GM19395 (cell line): ENCODE data around the gene FHL1.

ENCODE experiments used
- ATAC-seq: cut with Tn5 transposase; IDR thresholded peaks from one replicate; pipeline ENCODE4 v1.9.1; 2021; ENCODE audit warnings: mild to moderate bottlenecking, moderate library complexity; ENCODE audit not compliant: unreplicated experiment

The FHL1 gene

DNA sequence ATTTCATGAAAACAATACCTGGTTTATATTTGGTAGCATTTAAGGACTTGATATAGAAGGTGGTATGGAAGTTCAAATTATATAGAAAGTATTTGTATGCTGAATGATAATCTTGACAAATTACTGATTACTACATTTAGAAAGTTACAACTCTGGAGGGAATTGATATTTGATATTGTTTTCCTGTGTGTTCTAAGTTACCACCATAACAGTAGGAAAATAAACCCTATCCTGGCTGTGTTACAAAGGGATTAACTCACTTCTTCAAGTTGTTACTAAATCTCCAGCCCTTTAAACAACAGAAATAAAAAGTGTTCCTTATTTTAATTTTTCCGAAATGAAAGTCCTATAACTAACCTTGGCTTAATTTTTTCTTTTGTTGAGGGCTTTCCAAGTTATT lies 36.6 kb downstream of the FHL1 start:
- no peak for ATAC-seq

DNA sequence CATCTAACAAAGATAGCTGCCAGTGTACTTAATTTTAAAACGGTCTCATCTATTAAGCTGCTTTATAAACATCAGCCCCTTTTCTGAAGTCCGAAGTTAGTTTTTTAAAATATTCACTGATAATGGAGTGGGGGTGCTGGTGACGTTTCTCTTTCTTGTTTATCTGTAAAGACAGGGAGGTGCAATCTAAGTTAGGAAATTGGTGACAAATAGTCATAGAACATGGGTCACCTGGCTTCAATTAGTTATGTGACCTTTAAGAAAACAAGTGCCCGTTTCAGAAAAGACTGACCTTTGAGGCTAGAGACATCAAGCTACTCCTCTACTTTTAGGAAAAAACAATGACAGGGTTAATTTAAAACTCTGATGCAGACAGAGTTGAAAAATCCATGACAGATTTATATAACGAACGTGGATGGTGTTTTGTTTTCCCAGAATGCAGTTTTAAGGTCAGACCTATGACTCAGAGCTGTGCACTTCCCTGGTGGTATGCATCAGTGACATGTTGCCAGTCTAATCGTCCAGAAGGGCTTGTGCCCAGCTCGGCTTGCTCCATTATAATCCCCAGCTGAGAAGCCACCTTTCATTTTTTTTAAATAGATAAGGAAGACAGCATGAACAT lies 38.2 kb downstream of the FHL1 start:
- ATAC-seq: no peak

DNA sequence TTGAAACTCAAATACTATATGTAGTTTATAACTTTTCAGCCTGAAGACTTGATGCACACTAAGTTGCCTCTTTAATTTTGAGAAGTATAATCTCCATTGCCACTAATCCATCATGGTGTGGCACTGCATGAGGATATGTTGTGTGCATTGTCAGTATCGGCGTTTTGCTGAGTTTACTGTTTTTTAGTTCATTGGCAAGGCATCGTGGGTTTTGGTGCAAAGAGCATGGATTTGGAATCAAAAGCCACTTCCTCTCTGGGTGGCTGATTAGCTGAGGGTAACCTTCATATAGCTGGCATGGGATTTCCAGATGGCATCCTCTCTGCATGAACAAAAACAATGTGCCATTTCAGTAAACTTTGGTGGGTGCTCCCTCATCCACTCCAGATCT lies 38.7 kb downstream of the FHL1 start:
- ATAC-seq: no peak

DNA sequence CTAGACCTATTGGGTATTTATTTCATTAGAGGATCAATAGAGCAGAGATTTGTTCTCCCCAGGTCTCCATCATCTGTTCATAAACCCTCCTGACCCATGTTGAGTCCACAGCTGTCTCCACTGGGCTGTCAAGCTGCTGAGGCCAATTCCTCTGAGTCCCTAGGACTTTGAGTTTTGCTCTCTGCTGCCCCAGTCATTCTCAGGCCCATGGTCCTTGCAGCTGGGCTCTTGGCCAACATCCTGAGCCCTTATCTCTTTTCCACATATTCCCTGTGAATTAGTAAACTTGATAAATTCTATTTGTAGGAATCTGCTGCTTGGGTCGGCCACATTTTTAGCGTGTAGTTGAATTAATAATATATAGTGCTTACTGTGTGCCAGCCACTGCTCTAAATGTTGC lies 41.9 kb downstream of the FHL1 start:
- no peak for ATAC-seq

- no peak for ATAC-seq
These were observed 42.8 kb downstream of the FHL1 start for GRCh38 chrX:136190038-136190713.

DNA sequence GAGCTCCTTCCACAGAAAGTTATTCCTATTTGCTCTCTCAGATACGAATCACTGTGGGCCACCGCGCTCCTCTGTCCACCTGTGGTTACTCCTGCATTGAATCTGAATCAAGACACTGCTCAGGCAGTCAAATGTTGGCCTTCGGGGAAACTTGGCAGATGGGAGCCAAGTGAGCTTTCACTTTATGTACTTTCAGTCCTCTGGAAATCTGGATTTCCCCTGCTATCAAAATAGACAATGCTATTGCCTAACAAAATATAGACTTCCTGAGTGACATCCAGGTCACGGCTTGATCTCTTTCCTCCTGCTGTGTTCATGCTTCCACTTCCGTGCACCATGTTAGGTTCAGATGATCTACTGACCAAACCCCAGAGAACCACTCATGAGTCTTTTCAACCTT lies 43.8 kb downstream of the FHL1 start:
- ATAC-seq: no peak

DNA sequence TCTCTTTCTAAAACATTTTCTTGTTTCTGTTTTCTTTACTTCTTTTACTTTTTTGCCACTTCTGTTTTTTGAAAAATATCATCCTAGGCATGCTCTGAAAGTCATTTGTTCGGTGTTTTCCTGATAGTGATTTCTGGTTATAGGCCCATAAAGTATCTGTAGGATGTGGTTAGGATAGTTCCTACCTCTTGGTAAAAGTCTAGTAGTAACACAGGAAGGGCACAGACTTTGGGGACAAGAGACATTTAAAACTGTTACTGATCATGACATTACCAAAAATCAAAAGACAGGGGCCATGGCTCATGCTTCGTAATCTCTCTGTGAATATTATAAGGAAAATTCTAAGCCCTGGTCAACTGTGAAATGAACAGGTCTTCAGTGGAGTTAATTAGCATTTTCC lies 44.8 kb downstream of the FHL1 start:
- no peak for ATAC-seq

DNA sequence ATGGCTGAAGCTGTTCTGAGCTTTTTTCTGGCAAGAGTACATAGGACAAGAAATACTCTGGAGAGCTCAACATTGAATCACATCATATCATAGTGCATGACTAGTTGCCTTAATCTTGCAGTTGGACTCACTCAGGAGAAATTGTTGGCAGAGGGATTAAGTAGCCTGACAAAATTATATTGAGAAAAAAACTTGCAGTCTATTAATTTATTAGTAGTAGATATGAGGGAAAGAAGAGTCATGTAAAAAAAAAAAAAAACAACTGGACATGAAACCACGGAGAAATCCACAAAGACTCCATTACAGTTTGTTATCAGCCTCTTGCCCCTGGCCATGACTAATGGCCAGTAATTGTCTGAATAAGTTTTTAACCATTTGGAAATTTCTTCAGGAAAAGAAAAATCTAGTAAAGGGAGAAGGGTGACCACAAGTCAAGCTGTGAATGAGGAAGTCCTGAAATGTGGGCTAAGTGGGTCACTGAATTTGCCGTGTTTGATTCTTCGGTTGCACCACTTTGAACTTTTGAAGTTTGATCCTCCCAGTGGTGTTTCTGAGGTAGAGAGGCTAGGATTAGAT lies 45.6 kb downstream of the FHL1 start:
- ATAC-seq: no peak

GRCh38 chrX:136193771-136194170 lies 46.4 kb downstream of the FHL1 start:
- no peak for ATAC-seq

DNA sequence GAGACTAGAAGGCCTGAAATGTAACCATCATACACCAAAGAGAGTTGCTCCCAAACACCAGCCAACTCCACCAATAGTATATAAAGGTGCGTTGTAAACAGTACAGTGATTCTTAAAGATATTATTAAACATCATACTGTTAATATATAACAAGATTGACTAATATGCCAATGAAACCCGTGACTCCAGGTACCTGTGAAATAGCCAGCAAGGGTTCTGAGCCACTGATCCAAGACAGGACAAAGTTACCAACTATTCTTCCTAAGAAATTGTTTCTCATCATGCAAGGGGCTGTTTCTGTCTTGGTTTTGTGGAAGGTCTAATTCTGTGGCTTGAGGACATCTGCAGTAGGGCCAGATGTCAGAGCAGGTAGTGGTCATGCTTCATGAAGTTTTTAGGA lies 47.2 kb downstream of the FHL1 start:
- ATAC-seq: no peak

DNA sequence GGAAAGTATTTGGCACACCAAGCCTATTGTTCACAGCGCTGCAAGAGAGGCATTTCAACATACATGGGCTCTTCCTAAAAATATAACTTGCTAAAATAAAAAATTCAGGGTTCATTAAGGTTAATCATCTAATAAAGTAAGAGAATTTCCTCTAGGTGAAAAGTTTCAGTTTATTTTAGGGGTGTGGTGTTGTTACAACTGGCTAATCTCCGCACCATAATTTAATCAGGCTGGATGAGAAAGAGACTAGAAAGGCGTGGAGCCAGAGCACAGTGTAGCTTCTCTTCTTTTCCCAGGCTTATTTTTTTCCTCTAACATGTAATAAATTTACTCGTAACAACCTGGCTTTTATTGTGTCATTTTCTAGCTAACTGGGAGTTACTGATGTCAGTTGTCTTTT lies 47.9 kb downstream of the FHL1 start:
- ATAC-seq: no peak

DNA sequence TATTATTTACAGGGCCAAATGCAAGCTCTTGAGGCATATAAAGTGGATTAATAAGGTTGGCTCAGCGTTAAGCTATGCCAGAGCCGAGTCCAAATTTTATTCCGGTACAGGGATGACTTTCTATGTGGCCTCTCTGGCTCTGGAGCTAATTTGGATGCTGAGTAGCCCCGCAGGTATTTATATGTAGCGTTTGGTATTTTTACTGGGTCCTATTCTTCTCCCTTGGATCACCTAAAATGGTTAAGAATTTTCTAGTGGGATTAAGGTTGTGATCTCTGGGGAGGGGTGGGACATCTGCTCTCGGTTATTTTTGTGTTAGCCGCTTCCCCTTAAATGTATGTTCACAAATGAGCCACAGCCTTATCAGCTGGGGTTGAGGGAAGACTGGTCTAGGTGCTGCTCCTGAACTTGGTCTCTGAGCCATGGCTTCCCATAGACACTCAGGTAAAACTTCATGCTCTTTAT lies 49.4 kb downstream of the FHL1 start:
- ATAC-seq: no peak

DNA sequence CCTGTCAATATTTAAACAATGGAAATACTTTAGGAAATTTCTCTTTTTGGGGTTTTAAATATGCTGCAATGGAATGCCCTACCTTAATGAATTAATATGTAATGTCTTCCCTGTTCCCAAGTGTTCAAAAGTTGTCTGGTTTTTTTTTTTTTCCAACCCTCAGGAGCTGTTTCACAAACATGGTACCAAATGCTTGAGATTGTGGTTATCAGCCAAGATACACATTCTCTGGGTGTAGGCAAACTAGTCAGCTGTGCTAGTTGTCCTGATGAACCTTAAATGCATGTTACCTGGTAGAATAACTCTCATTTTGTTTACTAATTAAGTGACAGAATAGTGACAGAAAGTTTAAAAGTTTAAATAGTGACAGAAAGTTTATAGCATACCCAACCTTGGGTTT lies 50.7 kb downstream of the FHL1 start:
- no peak for ATAC-seq

- ATAC-seq: no peak
These were observed 51.4 kb downstream of the FHL1 start for GRCh38 chrX:136198678-136199243.

DNA sequence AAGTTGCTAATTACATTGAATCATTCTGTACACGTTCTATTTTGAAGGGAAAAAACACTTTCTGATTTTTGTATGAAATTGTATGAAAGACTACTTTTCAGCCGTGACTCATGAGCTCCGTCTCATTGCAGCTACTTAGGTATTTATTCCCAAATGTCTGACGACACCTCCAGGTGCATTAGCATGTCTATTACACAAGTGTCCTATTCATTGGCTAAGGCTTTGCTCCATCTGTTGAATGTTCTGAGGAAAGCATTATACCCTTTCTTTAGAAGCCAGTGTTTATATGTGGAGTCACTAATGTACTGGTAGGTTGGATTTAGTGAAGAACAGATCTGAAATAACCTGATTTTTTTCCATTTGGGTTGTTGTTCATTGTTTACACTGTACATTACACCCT lies 52.0 kb downstream of the FHL1 start:
- no peak for ATAC-seq

DNA sequence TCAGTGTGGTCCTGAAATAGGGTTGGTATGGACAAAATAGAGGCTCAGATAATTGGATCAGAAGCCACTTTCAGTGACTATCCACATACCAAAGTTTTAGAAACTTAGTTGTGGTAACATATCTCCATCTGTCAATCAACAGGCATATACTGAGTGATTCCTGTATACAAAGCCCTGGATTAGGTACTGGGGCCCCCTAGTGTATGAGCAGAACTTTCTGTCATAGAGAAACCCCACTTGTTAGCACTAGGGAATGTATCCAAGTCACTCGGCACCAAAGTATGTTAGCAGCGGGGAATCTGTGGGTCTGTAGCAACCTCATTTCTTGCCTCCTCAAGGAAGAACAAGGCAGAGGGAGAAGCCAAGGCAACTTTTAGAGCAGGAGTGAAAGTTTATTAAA lies 53.1 kb downstream of the FHL1 start:
- no peak for ATAC-seq

DNA sequence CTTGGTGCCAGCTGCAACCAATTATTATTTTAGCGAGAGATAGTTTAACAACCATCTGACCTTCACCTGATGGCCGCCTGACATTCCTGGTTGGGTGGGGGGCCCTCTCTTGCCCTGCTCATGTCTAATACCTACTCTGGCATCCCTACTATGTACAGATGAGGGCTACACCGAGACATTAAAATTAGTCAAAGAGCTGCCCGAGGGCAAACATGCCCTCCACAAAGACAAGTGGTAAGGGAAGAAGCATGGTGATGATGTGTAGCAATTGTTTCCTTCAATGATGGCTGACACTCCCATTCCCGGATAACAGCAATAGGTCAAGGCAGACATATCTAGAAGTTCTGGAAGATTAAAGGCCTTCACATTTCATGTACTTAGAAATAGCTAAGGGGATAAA lies 54.3 kb downstream of the FHL1 start:
- ATAC-seq: no peak

DNA sequence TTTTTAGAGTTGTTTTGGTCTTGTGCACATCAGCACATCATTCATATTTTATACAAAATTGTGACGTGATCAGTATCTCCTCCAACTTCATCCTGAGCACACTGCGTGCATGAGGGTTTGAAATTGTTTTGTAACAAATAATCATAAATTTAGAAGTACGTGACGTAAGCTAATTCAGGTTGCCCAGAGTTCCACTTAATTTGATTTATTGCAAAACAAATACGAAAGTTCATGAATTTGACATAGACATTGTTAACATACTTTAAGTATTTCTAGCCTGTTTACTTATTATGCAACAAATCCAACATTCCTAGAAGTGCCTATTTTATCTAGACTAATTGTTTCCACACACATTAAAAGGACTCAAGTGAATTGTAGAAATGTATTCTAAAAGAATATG lies 55.6 kb downstream of the FHL1 start:
- no peak for ATAC-seq

DNA sequence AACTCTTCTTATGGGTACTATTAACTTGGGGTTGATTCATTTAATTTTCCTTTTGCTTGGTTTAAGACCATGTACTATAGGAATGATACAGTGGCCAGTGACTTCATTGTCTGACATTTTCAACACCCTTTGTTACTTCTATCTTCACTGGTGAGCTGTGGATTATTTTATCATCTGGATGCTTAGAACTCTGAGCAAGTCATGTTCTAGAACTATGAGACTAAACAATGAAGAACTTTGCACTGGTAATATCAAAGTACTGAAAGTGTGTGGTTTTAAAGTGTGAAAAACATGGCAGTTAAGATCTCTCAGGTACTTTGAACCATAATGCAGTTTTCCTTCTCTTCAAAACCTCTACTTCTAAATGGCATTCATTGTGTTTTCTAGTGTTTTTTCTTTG lies 56.1 kb downstream of the FHL1 start:
- no peak for ATAC-seq

- ATAC-seq: no peak
These were observed 56.6 kb downstream of the FHL1 start for GRCh38 chrX:136203951-136204350.

DNA sequence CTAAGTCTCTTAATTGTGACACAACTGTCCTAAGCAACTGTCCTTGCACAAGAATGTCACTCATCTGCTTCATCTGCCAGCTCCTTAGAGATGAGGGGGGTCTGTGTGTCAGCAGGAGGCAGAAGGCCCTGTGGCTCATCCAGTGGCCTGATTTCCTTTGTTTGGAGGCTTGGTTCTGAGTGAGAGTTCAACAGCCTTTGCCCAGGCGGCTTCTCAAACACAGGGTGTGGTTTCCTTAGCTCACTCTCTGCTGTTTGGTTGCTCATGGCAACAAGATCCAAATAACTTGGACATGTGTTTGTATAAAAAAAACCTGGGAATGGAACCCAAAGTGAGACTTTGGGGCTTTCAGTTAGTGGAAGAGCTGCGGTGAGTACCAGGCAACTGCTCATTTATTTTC lies 57.2 kb downstream of the FHL1 start:
- no peak for ATAC-seq

- no peak for ATAC-seq
These were observed 58.6 kb downstream of the FHL1 start for GRCh38 chrX:136205882-136206380.
